Measurements from ENCODE around the gene SPI1.

The SPI1 gene

GRCh38 chr11:47374720-47375019 lies 3.7 kb downstream of the SPI1 start:
- TF ChIP-seq, protein P1, sequence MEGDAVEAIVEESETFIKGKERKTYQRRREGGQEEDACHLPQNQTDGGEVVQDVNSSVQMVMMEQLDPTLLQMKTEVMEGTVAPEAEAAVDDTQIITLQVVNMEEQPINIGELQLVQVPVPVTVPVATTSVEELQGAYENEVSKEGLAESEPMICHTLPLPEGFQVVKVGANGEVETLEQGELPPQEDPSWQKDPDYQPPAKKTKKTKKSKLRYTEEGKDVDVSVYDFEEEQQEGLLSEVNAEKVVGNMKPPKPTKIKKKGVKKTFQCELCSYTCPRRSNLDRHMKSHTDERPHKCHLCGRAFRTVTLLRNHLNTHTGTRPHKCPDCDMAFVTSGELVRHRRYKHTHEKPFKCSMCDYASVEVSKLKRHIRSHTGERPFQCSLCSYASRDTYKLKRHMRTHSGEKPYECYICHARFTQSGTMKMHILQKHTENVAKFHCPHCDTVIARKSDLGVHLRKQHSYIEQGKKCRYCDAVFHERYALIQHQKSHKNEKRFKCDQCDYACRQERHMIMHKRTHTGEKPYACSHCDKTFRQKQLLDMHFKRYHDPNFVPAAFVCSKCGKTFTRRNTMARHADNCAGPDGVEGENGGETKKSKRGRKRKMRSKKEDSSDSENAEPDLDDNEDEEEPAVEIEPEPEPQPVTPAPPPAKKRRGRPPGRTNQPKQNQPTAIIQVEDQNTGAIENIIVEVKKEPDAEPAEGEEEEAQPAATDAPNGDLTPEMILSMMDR (conservative IDR thresholded peaks at IDR 0.05), result no peak

GRCh38 chr11:47373876-47374719 lies 4.2 kb downstream of the SPI1 start:
- TF ChIP-seq, protein P1 (conservative IDR thresholded peaks at IDR 0.05), result peak; percentile 85
- no peak overlapping the region for H3K27ac ChIP-seq

More at GRCh38 chr11:47374720-47375019, 3.7 kb downstream of the SPI1 start:
- no peak overlapping the region for H3K27ac ChIP-seq

DNA sequence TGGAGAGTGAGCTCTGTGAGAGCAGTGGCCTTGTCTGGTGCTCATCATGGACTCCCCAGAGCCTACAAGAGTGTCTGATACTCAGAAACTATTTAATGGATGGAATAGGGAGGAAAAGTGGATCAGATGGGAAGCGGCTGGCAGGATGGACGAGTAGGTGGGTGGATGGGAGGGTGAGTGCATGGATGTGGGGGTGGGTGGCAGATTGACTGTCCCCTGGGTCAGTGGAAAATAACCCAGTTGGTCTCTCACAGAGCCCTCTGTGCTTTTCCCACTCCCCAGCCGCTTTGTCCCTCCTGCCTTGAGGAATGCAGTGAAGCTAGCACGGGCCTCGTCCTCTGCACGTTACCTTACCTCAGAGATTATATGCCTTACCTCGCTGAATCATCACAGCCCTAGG lies 5.9 kb downstream of the SPI1 start:
- H3K27ac ChIP-seq, result no peak overlapping the region
- TF ChIP-seq, protein P1 (conservative IDR thresholded peaks at IDR 0.05), result no peak

- TF ChIP-seq, protein P1 (conservative IDR thresholded peaks at IDR 0.05), result no peak
- no peak overlapping the region for H3K27ac ChIP-seq
These were observed 8.7 kb downstream of the SPI1 start for GRCh38 chr11:47369676-47370075.

GRCh38 chr11:47366020-47366490 lies 12.3 kb downstream of the SPI1 start:
- TF ChIP-seq, protein P1 (conservative IDR thresholded peaks at IDR 0.05), result no peak
- no peak overlapping the region for H3K27ac ChIP-seq

- TF ChIP-seq, protein P1 (conservative IDR thresholded peaks at IDR 0.05), result no peak
- H3K27ac ChIP-seq, result no peak overlapping the region
These were observed 16.9 kb downstream of the SPI1 start for GRCh38 chr11:47361419-47361818.

- H3K27ac ChIP-seq, result no peak overlapping the region
These were observed 18.0 kb downstream of the SPI1 start for GRCh38 chr11:47360341-47360740.

More at GRCh38 chr11:47360341-47360740, 18.0 kb downstream of the SPI1 start:
- TF ChIP-seq, protein P1 (conservative IDR thresholded peaks at IDR 0.05), result no peak
